ENCODE results near the gene CFAP107.

Gene CFAP107

GRCh38 chr1:12745126-12745991, 641 bp upstream of the CFAP107 start:
- no peak for DNase-seq

- no peak for DNase-seq
Observed at GRCh38 chr1:12748778-12749355, 2.9 kb downstream of the CFAP107 start.

- no peak for DNase-seq
Observed at GRCh38 chr1:12754738-12755137, 8.7 kb downstream of the CFAP107 start.

DNA sequence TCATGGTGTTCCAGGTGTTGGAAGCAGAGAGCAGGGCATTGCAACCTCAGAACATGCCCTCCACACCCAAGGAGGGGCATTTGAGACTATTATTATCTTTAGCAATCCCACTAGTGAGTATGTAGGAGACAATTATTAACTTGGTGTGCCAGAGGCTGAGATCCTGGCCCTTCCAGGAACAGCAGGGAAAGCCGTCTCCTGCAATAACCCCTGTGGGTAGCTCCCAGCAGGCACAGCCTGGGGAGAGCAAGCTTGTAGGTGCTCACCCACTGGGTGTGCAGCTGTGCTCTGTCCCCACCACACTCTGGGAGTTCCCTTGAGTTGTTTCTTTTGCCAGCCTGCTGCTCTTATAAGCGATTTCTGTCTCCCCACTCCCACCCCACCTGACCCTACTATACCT, 10.3 kb downstream of the CFAP107 start:
- DNase-seq, result no peak

DNA sequence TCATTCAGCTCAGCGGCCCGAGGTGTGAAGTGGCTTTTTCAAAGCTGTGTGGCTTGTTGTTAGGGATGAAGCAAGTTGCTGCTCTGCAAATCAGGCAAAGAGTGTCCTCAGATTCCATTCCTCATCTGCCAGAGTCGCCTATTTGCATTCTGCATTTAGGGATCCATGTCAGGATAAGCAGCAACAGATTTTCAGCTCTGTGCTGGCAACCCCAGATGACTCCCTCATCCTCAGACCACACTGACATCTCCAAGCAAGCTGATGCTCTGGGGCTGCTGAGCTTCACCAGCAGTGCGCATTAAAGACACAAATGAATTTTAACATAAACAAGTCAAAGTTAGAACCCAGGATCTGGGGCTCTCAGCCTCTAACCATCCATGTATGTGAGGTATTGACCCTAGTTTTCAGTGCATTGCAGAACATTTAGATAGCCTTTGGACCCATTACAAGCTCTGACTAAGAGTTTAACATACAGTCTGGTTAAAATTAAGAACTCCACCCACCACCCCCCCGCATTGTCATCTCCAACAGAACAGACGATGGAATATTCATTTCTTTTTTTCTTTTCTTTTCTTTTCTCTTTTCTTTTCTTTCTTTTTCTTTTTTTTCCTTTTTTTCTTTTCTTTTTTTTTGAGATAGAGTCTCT, 10.9 kb downstream of the CFAP107 start:
- DNase-seq, result no peak

DNA sequence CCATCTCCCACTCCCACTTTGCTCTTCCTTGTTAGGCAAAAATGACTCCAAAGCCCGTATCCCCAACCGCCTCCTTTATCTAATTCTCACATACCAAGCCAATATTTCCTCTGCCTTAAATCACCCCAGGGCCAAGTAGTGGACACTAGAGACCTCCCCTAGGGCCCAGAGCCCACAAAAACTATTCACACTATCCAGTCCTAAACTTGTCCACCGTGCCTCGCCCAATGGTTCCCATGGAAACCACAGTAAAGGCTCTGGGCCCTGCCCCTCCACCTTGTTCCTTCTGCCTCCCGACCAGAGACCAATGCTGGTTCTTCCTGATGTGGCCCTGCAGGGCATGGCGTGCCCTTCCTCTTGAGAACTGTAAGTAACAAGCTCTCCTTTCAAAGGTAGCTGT, 11.8 kb downstream of the CFAP107 start:
- no peak for DNase-seq

DNA sequence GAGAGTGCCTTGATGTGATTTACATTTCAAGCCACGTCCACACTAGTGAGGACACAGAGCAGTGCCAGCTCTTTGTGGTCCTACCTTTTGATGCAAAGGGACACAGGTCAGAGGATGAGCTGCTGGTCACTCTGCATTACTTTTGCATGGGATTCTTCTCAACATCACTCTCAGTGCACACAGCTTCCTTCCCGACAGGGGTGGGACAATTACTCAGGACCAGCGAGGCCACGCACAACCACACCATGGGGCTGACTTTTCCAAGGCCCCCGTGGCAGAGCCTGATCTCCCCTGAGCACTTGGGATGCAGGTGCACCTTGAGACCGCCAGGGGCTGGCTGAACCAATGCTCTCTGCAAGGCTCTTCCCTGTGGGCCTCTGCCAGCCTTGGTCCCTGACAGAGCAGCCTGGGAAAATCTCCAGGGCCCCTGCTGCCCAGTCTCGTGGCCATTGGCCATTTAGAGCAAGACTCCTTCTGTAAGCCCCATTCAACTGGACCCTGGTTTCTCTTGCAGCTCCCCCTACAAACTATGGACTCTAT, 14.3 kb downstream of the CFAP107 start:
- no peak for DNase-seq

DNA sequence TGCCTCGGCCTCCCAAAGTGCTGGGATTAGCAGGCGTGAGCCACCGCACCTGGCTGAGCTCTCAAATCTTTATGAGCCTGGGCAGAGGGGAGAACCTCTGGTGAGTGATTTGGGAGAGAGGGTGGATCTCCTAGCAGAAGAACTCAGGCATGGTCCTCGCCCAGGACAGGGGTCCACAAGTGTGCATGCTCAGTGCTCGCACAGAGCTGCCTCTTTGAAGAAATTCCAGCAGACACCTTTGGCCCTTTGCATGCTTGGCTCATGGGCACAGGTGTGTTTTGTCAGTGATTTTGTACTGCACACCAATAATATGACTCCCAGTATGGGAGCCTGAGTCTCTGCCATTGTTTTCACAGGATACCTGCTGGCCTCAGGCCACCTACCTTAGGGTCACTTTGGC, 15.8 kb downstream of the CFAP107 start:
- no peak for DNase-seq

GRCh38 chr1:12762766-12763165, 16.8 kb downstream of the CFAP107 start:
- DNase-seq, result no peak

DNA sequence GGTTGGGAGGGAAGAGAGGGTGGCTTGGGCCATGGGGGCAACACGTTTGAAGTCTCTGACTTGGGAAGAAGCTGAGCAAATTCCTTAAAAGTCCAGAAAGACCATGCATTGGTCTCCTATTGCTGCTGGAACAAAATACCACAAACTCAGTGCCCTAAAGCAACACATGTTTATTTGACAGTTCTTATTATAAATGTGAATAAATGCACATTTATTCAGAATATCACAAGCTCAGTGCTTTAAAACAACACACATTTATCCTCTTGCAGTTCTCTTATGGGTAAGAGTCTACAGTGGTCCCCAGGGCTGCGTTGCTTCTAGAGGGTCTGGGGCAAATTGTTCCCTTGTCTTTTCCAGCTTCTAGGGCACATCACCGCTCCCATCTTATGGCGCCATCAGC, 17.5 kb downstream of the CFAP107 start:
- DNase-seq, result no peak

DNA sequence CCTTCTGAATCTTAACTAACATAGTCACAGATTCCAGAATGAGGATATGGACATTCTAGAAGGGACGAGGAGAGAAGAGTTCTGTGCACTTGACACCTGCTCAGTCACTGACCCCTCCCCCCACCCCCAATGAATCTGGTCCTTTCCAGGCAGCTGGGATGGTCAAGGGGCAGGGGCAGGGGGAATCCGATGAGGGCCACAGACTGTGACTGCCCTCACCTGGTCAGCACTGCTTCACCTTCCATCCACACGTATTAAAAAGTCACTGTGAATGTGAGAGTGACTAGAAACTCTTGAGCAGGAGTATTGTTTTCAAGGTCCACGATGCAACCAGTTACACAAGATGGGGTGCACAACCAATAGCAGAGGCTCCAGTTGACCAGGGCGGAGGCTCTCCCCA, 18.0 kb downstream of the CFAP107 start:
- no peak for DNase-seq

GRCh38 chr1:12769031-12769430, 23.0 kb downstream of the CFAP107 start:
- no peak for DNase-seq

DNA sequence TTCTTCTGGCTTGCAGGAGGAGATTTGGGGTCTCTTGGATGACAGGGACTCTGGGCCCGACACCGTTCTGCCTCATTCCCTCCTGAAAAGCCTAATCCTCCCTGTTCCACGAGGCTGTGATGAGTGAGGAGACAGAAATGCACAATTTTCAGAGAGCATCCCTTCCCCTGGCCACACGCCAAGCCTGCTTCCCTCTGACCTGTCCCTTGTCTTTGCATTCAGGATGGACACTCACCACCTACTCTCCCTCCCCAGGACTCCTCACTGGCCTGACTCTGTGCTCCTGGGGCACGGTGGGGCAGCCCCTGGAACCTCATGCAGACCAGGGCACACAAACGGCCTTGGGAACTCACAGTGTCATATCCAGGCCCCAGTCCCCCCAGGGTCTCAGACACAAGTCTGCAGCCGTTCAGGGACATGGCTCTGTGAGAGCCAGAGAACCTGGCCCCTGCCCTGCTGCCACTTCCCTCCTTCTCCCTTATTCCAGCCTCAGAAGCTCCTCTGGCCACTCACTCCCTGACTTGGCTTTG, 24.0 kb downstream of the CFAP107 start:
- no peak for DNase-seq

GRCh38 chr1:12770620-12771019, 24.6 kb downstream of the CFAP107 start:
- no peak for DNase-seq

DNA sequence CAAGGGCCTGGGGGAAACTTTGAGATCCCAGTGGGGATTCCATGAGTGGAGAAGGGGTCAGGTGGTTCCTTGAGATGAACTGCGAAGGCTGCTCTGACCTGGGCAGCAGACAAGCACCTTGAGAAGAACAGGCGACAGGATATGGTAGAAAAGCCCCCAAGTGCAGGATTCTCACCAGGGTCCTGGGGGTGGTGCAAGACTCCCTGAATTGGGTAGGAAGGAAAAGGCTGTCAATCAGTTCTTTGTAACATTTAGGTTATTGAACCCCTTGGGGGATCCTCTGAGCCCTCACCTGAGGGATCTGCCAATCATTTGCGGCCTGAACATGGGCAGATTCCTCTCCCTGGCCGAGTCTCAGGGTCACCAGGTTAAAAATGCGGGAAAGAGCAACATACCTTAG, 25.2 kb downstream of the CFAP107 start:
- no peak for DNase-seq

GRCh38 chr1:12772520-12772919, 26.5 kb downstream of the CFAP107 start:
- DNase-seq, result no peak

DNA sequence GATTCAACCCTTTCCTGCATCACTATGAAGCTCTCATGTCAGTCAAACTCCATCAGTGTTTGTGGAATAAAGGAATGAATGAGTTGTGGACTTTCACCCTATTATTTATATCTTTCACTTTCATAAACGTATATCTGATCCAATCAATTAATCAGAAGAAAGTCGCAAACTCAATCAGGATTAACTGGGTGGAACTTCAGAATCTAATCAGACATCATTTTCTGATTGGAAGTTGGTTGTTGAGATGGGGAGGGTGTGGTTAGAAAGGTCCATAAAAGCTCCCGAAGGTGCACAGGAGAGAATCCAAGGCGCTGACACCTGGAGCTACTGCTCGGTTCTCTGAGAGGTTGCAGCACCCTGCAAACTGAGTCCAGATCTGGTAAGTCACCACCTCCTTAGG, 27.4 kb downstream of the CFAP107 start, which contains the start of gene PRAMEF12:
TSS of gene PRAMEF12 (plus strand) at position 301 of the 400 bp plus-strand sequence. CDS start 1,130 bp downstream, outside the sequence.
- DNase-seq, result no peak

GRCh38 chr1:12774801-12775345, 28.9 kb downstream of the CFAP107 start:
- DNase-seq, result no peak

GRCh38 chr1:12775443-12775842, 29.4 kb downstream of the CFAP107 start:
- no peak for DNase-seq

DNA sequence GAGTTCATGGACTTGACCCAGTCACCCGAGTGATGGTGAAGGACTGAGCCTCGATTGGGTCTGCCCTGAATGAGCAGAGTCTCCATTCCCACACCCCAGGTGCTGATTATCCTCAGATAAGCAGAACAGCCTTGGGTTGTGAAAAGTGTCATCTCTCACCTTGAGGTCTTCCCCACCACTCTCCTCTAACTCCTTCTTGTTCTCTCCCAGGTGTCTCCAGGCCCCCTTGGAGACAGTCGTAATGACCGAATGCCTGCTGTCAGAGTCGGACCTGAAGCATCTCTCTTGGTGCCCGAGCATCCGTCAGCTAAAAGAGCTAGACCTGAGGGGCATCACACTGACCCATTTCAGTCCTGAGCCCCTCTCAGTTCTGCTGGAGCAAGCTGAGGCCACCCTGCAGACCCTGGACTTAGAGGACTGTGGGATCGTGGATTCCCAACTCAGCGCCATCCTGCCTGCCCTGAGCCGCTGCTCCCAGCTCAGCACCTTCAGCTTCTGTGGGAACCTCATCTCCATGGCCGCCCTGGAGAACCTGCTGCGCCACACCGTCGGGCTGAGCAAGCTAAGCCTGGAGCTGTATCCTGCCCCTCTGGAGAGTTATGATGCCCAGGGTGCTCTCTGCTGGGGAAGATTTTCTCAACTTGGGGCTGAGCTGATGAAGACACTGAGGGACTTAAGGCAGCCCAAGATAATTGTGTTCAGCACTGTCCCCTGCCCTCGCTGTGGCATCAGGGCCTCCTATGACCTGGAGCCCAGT, 31.0 kb downstream of the CFAP107 start:
- DNase-seq, result no peak

DNA sequence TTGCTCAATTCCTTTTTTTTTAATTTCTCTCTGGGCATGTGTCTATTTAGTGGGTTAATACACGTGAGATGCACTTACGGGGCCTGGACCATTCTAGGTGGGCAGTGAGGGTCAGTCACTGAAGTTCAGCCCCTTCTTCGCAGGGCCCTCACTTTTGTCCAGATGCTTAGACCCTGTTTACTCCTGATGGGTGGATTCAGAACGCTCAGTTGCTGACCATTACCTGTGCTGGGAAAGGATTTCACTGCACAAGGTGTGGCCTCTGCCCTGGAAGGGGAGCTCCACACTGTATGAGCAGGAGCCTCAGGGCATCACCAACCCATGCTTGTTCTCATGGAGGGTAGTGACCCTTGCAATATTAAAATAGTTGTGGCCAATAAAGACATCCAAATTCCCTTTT, 32.1 kb downstream of the CFAP107 start:
- no peak for DNase-seq

- no peak for DNase-seq
Observed at GRCh38 chr1:12778907-12779306, 32.9 kb downstream of the CFAP107 start.

All from SW 1271 (cell line).